Activated CD8-positive, alpha-beta memory T cell treated with anti-CD3 and anti-CD28 coated beads for 36 hours (primary cell): ENCODE results near the gene ZWILCH. TPM values are rescaled to one million over a fixed set of nuclear protein-coding genes. Genes with fewer than 3 reads are reported as not detected.
"Not testable (repeated sequence)": the region's sequence is repeated elsewhere in the genome, so short reads cannot be mapped to it uniquely, and the experiment has no call there.

Source experiments
- CTCF ChIA-PET: fragments of 350-600 bp; sonication (Branson Sonifier 250); formaldehyde crosslinking; loops from one replicate; lab custom pipeline; 2021; ENCODE audit warnings: antibody characterized with exemption; lab: Charles Lee
- POLR2A ChIA-PET: fragments of 350-600 bp; sonication (Branson Sonifier 250); formaldehyde crosslinking; loops from one replicate; lab custom pipeline; 2021; ENCODE audit warnings: antibody characterized with exemption; lab: Charles Lee
- total RNA-seq, 2 experiments: library from RNA; stranded (reverse); gene quantifications; one replicate each; pipeline ENCODE4 v1.2.3, GENCODE V29; 2021

The ZWILCH gene
- total RNA-seq, 2 experiments from 2014 or later = 42.9 to 44.9 TPM

GRCh38 chr15:66483131-66483566, 22.0 kb upstream of the ZWILCH start:
- CTCF ChIA-PET = no interaction called here
- POLR2A ChIA-PET = no interaction called here

DNA sequence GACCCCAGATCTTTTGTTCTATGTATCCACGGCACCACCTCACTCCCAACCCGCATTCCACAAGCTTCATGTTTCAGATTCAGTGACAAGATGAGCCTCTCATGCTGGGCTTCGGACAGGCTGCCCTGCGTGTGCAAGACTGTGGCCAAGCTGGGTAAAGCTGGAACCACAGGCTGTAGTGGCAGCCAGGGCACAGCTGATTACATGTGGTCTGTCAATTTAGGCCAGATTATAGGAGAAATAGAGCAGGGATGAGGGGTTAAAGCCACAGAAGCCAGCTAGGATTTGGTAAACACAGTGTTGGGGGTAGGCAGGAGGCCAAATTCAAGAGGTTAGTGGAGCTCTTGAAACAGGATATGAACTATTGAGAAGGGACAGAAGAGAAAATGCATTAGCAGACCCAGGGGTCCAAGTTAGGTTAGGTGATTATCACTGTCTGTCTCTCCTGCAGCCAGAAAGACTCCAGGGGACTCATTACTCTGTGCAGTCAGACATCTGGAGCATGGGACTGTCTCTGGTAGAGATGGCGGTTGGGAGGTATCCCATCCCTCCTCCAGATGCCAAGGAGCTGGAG, 20.5 kb upstream of the ZWILCH start:
- ChIA-PET POLR2A (interaction anchor here (0.6 kb wide), 1 partner anchor 94 kb away, joined by 3 read pairs; no protein-coding TSS in a partner anchor), CTCF (interaction anchor here (0.8 kb wide), 1 partner anchor 9 kb away, joined by 3 read pairs; no protein-coding TSS in a partner anchor)

DNA sequence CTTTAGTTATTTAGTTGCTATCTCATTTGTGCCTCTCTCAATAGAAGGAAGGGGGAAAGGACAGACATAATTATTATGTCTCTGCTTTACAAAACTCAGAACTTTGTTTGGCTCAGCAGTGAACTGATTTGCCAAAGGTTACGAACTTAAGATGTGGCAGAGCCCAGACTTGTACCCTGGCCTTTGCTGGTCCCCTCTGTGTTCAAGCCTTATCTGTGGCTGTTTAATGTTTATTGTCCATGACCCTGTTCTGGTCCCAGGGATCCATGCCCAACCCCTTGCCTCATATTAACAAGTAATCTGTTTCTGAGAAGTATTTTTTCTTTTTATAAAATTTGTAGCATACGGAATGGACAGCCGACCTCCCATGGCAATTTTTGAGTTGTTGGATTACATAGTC, 18.2 kb upstream of the ZWILCH start:
- ChIA-PET POLR2A (no interaction called here), CTCF (no interaction called here)

DNA sequence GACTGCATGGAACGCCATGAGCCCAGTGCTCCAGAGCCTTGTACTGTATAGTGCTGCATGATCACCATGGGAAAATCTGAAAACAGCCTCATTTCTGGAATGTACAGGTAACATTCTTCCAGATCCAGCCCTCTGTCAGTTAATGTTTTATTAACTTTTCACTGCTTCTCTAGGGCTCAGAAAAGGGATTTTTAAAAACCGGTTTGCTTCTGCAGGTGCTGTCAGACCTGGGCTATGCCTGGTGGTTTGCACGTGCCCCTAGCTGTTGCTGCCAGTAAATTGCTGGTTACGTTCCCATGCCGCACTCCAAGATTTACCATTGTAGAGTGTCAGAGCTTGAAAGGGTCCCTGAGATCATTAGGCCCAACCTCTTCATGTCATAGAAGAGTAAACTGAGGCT, 16.6 kb upstream of the ZWILCH start:
- POLR2A ChIA-PET = no interaction called here
- CTCF ChIA-PET = no interaction called here

DNA sequence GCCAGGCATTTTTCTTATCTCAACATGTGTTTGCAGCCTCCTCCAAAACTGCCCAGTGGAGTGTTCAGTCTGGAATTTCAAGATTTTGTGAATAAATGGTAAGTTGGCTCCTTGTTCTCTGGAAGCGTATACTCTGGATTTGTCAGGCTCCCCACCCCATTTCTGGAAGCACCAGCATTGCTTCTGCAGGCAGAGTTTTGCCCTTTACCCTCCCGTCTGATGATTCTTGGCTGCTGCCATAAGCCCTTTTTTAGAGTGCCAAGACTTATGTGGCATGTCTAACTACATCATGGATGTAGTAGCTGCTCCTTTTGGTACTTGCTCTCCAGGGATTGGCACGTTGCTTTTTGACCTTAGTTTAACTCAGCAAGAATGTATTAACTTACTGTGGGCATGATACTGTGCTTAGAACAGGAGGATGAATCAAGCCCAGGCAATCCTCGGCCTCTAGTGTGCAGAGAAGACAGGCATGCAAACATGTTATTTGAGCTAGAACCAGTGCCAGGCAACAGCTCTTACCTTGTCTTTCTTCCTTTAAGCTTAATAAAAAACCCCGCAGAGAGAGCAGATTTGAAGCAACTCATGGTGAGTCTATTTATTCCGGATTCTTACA, 15.8 kb upstream of the ZWILCH start:
- ChIA-PET CTCF (no interaction called here), POLR2A (interaction anchor here (0.6 kb wide), 1 partner anchor 132 kb away, joined by 4 read pairs; no protein-coding TSS in a partner anchor)

- POLR2A ChIA-PET = no interaction called here
- CTCF ChIA-PET = interaction anchor here (0.7 kb wide), 1 partner anchor 19 kb away, joined by 3 read pairs; no protein-coding TSS in a partner anchor
These were observed 13.3 kb upstream of the ZWILCH start for GRCh38 chr15:66491846-66492245.

GRCh38 chr15:66494262-66494661, 10.9 kb upstream of the ZWILCH start:
- ChIA-PET POLR2A (no interaction called here), CTCF (interaction anchor here (0.6 kb wide), 1 partner anchor 359 kb away, joined by 5 read pairs; no protein-coding TSS in a partner anchor)

GRCh38 chr15:66496951-66497501, 8.1 kb upstream of the ZWILCH start:
- ChIA-PET CTCF (interaction anchor here (0.9 to 2.5 kb wide), 9 partner anchors 10 to 175 kb away, joined by 3 to 20 read pairs (median 6); partner anchors contain the start of genes MAP2K1 and TIPIN), POLR2A (interaction anchor here (0.6 to 4.1 kb wide), 7 partner anchors 8 to 141 kb away, joined by 3 to 31 read pairs (median 5); partner anchors contain the start of genes MAP2K1, RPL4, TIPIN and ZWILCH)

- ChIA-PET POLR2A (interaction anchor here (1.5 to 4.1 kb wide), 4 partner anchors 18 to 142 kb away, joined by 5 to 31 read pairs (median 14); partner anchors contain the start of genes MAP2K1 and TIPIN), CTCF (interaction anchor here (0.7 to 2.5 kb wide), 13 partner anchors 9 to 200 kb away, joined by 3 to 20 read pairs (median 5); partner anchors contain the start of genes MAP2K1 and TIPIN)
These were observed 7.3 kb upstream of the ZWILCH start, which contains the start of gene SNAPC5 for GRCh38 chr15:66497502-66498455. Gene SNAPC5, minus strand, starts transcription at chr15:66497762. Its CDS starts 31 bp downstream, at chr15:66497731.

DNA sequence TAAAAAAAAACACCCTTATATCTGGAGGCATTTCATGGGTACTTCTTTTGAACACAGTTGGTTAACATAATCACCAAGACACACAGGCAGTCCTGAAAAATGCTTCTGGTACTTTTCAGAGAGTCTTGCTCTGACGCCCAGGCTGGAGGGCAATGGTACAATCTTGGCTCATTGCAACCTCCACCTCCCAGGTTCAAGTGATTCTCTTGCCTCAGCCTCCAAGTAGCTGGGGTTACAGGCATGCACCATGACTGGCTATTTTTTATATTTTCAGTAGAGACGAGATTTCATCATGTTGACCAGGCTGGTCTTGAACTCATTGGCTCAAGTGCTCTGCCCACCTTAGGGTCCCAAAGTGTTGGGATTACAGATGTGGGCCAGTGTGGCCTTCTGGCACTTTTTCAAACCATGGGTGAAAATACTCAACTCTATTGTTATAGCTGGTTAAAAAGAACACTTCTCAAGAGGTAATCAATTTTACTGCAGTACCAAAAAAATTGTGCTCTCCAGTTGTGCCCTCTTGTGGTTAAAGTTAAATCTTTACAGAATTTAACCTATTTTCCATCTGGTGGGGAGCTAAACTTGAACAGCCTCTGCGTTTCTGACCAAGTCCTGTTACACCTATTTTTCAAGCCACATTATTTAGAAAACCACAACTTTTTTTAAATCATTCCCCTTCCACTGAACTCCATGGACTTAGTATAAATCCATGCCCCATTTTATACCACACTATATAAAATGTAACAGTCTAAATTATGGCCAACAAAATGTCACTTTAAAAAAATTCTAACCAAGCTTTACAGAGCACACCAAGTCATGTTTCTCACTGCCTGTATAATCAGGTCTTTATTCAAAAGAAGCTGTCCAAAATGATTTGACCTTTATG, 6.4 kb upstream of the ZWILCH start:
- ChIA-PET POLR2A (interaction anchor here (1.5 to 4.1 kb wide), 4 partner anchors 17 to 143 kb away, joined by 5 to 31 read pairs (median 14); partner anchors contain the start of genes MAP2K1 and TIPIN), CTCF (interaction anchor here (0.9 to 2.5 kb wide), 10 partner anchors 21 to 207 kb away, joined by 3 to 20 read pairs (median 4); partner anchors contain the start of gene MAP2K1)

GRCh38 chr15:66500346-66500745, 4.8 kb upstream of the ZWILCH start:
- POLR2A ChIA-PET = interaction anchor here (4.1 kb wide), 1 partner anchor 113 kb away, joined by 31 read pairs; the partner anchor contains the start of gene MAP2K1
- CTCF ChIA-PET = not testable (repeated sequence)

DNA sequence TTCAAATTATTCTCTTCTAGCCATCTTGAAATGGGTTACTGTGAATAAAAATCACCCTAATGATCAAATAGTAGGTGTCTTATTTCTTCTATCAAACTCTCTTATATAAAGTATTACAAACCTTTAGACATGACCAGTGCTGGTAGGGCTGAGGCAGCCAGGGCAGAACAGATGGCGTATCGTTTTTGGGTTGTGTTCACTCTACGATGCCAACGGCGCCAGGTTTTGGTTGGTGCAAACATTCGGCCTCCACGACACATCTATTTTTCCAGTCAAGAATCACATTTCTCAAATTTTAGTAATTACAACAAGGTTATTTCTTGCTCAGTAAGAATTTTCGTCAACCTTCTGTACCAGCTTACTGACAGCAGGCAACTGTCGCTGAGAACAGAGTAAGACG, 2.6 kb upstream of the ZWILCH start:
- ChIA-PET CTCF (no interaction called here), POLR2A (no interaction called here)

GRCh38 chr15:66503041-66503648, 2.0 kb upstream of the ZWILCH start:
- CTCF ChIA-PET = not testable (repeated sequence)
- POLR2A ChIA-PET = interaction anchor here (2.3 kb wide), 1 partner anchor 116 kb away, joined by 15 read pairs; the partner anchor contains the start of gene MAP2K1

DNA sequence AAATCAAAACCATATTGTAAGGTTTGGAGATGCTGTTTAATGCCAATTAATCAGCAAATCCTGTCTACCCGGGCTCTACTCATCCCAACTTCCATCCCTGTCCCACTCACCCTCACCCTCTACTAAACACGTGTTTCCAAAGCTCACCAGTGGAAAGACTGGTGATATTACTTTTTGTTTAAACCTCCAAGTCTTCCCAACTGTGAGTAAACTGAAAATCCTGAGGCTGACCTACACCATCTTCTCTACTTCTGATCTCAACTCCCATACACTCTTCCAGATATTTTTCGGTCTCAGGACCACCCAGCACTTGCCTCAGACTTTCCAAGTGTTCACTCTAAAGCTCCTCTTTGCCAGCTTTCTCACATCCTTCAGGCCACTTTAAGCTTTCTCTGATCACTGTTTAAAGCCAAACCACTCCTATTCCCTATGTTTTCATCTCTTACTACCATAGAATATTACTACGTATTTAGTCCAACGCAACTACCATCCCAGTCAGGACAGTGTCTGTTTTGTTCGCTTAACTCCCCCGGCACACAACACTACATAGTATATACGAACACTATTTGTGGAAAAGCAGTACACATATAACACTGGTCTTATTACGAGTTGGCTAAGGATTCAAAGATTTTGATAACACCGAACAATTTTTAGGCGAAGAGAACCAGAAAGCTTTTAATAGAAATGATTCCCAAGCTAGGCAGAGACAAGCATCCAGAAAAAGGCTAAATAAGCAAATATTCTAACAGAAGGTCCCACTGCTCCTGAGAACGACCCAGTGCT, 1.2 kb upstream of the ZWILCH start:
- ChIA-PET CTCF (interaction anchor here (0.6 kb wide), 1 partner anchor 155 kb away, joined by 5 read pairs; no protein-coding TSS in a partner anchor), POLR2A (interaction anchor here (0.9 to 2.3 kb wide), 2 partner anchors 117 to 1017 kb away, joined by 3 to 15 read pairs; partner anchors contain the start of genes C15orf61 and MAP2K1)

DNA sequence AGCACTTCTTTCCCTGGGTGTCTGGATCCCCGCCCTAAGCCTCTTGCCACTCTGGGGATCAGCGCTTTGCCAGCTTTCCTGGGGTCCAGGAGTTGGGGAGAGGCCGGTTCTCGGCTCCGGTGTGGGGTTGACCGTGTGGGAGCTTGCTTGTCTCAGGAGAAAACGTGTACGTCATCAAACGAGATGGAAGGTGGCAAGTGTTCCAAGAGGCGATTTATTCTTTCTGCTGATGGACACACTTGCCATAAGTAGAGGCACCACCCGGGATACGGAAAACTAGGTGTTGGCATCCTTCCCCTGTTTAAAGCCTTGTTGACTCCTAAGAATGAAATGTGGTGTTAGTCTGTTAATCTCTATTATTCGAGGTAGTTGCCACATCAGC, 295 bp downstream of the ZWILCH start:
- ChIA-PET POLR2A (interaction anchor here (0.5 to 2.3 kb wide), 7 partner anchors 9 to 1219 kb away, joined by 3 to 15 read pairs (median 4); partner anchors contain the start of genes MAP2K1, PARP16 and TIPIN), CTCF (interaction anchor here (0.9 to 1.2 kb wide), 2 partner anchors 48 to 120 kb away, joined by 3 read pairs; no protein-coding TSS in a partner anchor)

DNA sequence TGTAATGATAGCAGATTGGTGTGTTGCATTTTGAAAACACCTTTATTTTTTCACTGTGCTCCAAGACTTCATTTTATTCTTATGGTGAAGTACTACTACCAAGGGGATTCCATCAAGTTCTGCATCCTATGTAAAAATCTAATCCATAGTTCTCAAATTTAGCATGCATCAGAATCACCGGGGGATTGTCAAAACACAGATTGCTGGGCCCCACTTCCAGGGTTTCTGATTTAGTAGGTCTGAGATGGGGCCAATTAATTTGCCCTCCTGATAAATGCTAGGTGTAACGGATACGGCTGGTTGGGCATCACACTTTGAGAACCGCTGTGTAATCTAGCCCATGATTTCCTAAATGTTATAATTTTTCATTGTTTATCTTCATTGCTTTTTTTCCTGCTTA, 692 bp downstream of the ZWILCH start:
- CTCF ChIA-PET = interaction anchor here (1.1 to 1.5 kb wide), 3 partner anchors 18 to 120 kb away, joined by 3 to 4 read pairs (median 4); no protein-coding TSS in a partner anchor
- POLR2A ChIA-PET = interaction anchor here (0.5 to 1.6 kb wide), 3 partner anchors 9 to 1219 kb away, joined by 3 to 10 read pairs (median 4); partner anchors contain the start of genes PARP16 and TIPIN
